ENCODE data around the gene AFG3L2. TPM values are rescaled to one million over a fixed set of nuclear protein-coding genes. Genes with fewer than 3 reads are reported as not detected.

AFG3L2 gene
- polyA plus RNA-seq, 3 donors from 2014 or later: 22.1 to 28.5 (median 27.8) TPM

DNA sequence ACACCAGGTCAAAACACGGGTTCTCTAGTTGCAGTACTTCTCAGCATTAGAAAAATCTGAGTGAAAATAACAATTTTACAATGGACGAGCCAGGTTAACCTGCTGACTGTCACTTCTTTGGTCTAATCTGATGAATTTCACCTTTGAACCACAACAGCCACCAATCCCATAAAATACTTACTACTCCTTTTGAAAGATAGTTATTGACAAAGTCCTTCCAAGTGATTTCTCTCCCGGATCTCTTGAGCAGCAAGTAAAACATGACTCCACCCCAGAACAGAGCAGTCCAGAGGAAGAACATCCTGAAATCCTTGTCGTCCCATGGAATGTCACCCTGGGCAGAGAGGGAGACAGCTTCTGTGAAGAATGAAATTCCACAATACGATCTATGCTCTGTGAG, 10.2 kb downstream of the AFG3L2 start:
- H3K4me1 Mint-ChIP-seq: peaks cover 5 to 8% of the 10 kb centered on the region in 2 donors
- peaks cover 7 to 17% (median 12%) of the 10 kb centered on the region in 3 donors for H3K36me3 Mint-ChIP-seq
- H3K27ac Mint-ChIP-seq: peak overlapping the region in 1 of 6 donors; percentile 37
- no peak for DNase-seq
- no peaks in the 10 kb centered on the region for H3K9me3 Mint-ChIP-seq
- H3K27me3 Mint-ChIP-seq (ENCODE audit: low read depth in 3 of 3): peaks cover 0 to 3% (median 0%) of the 10 kb centered on the region in 3 donors
- no peak overlapping the region for H3K4me3 Mint-ChIP-seq

DNA sequence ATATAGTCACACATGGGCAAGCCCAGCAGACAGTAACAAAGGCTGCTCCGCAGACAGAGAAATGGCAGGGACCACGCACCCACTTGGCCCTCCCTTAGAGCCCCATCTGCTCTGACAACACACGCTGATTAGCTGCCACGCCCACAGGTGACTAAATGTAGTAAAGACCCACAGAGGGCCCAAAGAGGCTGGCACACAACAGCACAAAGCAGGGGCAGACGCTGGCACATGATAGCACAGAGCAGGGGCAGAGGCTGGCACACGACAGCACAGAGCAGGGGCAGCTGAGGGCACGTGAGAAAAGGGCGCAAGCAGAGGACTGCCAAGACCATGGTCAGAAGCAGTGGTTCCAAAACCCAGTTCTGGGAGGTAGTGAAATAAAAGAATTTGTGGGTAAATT, 10.6 kb downstream of the AFG3L2 start:
- Mint-ChIP-seq H3K27me3 (ENCODE audit: low read depth in 3 of 3) (peaks cover 0 to 3% (median 0%) of the 10 kb centered on the region in 3 donors), H3K4me1 (peaks cover 3 to 4% of the 10 kb centered on the region in 2 donors), H3K4me3 (no peak overlapping the region), H3K27ac (no peak overlapping the region), H3K9me3 (no peaks in the 10 kb centered on the region), H3K36me3 (peaks cover 7 to 21% (median 12%) of the 10 kb centered on the region in 3 donors)
- DNase-seq: no peak

DNA sequence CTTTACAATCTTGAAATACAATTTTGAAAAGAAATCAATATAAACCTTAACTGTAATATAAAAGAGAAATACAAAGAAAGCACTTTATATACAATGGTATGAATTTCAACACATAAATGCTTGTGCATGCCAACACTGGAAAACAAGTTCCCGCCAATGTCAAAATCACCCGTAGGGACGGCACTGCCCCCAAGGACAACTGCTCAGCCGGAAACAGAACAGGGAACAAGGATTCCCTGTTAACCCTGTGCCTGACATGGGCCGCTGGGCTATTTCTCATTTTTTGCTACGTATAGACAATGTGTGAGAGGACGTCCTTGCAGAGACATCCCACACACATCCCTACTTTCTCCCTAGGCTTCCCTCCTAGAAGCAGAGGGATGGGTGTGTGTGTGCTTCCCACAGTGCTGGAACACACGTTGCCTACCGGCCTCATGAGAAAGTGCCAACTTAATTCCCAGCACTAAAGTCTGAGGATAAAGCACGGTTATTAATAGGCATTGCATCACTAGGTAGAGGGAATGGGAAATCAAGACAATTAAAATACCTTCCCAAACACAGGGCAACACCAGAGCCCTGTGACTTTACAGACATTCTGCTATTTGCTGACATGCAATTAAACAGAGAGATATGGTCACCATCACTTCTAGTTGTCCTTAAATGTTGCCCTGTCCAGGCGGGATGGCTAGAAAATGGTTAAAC, 14.4 kb downstream of the AFG3L2 start:
- peaks cover 17 to 39% (median 17%) of the 10 kb centered on the region in 3 donors for H3K36me3 Mint-ChIP-seq
- no peak overlapping the region for H3K27ac Mint-ChIP-seq

DNA sequence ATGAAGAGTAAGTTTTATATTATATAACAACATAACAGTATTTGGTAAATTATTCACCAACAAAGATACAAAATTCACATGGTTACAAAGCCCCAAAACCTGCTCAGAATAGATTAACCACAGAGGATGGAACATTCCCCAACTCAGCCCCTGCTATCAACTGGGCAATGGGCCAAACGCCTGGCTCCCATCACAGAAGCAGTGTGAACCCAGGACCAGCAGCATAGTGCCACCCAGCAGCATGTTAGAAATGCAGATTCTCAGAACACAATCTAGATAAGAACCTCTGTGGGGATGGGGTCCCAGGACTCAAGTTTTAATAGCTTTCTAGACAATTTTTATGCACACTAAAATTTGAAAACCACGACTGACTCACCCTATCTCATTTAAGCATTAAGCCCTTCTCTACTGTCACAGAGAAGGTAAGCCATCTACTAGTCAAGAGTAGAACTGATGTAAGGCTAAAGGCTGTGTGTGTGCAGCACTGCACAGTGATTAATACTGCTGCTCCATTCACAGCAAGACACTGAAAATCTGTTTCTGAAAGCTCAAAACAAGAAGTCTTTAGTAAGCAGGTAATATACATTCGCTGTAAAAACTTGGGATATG, 15.2 kb downstream of the AFG3L2 start:
- Mint-ChIP-seq H3K36me3 (peaks cover 16 to 38% (median 17%) of the 10 kb centered on the region in 3 donors), H3K27ac (no peak overlapping the region), H3K9me3 (no peaks in the 10 kb centered on the region), H3K4me3 (no peak overlapping the region), H3K27me3 (ENCODE audit: low read depth in 3 of 3) (peaks cover 0 to 3% (median 0%) of the 10 kb centered on the region in 3 donors), H3K4me1 (no peaks in the 10 kb centered on the region)
- no peak for DNase-seq

More for the DNA sequence above, 14.4 kb downstream of the AFG3L2 start:
- Mint-ChIP-seq H3K4me3 (no peak overlapping the region), H3K27me3 (ENCODE audit: low read depth in 3 of 3) (peaks cover 0 to 3% (median 0%) of the 10 kb centered on the region in 3 donors), H3K4me1 (no peaks in the 10 kb centered on the region), H3K9me3 (no peaks in the 10 kb centered on the region)
- DNase-seq: no peak

DNA sequence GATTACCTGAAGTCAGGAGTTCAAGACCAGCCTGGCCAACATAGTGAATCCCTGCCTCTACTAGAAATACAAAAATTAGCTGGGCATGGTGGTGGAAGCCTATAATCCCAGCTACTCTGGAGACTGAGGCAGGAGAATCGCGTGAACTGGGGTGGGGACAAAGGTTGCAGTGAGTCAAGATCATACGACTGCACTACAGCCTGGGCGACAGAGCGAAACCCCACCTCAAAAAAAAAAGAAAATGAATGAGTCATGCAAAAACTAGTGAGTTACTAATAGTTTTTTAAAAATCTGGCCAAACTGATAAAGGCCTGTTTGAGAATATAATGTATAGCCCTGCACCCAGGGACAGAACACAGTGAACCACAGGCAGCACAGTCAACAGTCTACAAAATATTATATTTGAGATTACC, 17.5 kb downstream of the AFG3L2 start:
- Mint-ChIP-seq H3K27ac (no peak overlapping the region), H3K9me3 (no peaks in the 10 kb centered on the region), H3K36me3 (peaks cover 16 to 49% (median 21%) of the 10 kb centered on the region in 3 donors), H3K4me1 (no peaks in the 10 kb centered on the region), H3K27me3 (ENCODE audit: low read depth in 3 of 3) (peaks cover 0 to 3% (median 0%) of the 10 kb centered on the region in 3 donors), H3K4me3 (no peak overlapping the region)
- DNase-seq: no peak

DNA sequence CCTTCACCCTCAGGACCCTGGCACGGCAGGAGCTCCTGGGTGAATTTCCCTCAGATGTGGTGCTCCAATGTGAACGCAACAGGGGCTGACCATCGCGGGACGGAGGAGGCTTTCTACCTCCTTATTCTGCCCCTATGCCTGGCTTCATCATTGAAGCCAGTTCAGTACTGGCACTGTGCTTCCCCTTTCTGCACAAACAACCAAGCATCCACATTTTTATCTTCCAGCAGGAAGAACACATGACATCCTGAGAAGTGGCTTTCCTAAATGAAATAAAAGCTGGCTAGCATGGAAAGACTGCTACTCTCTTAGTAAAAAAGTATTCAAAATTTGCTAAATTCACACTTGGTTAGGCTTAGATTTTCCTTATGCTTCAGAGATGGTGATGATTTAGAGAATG, 24.8 kb downstream of the AFG3L2 start:
- Mint-ChIP-seq H3K9me3 (no peaks in the 10 kb centered on the region), H3K36me3 (peaks cover 30 to 58% (median 38%) of the 10 kb centered on the region in 3 donors)

DNA sequence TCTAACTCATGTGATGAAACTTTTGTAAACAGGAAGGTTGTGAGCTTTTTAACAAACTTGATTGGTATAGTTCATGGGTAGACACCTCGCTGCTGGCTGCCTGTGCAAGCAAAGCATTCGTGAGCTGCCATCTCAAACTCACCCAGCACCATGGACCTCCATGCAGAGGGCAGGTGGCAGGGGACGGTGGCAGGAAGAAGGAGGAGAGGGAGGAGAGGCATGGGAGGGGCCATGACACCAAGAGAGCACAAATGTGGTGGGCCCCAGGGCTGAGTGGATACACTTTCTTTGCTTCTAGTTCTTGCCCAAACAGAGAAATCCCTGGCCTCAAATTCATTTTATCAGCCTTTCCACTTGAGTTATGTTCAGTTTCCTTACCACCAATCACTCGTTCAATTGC, 29.1 kb downstream of the AFG3L2 start:
- no peak overlapping the region for H3K4me3 Mint-ChIP-seq
- peaks cover 35 to 57% (median 37%) of the 10 kb centered on the region in 3 donors for H3K36me3 Mint-ChIP-seq
- no peaks in the 10 kb centered on the region for H3K9me3 Mint-ChIP-seq
- H3K27ac Mint-ChIP-seq: no peak overlapping the region
- H3K4me1 Mint-ChIP-seq: no peaks in the 10 kb centered on the region
- H3K27me3 Mint-ChIP-seq (ENCODE audit: low read depth in 3 of 3): peaks cover 0 to 2% (median 0%) of the 10 kb centered on the region in 3 donors
- DNase-seq: no peak

More for the DNA sequence above, 24.8 kb downstream of the AFG3L2 start:
- no peak for DNase-seq
- H3K27me3 Mint-ChIP-seq (ENCODE audit: low read depth in 3 of 3): no peaks in the 10 kb centered on the region
- H3K27ac Mint-ChIP-seq: no peak overlapping the region
- H3K4me3 Mint-ChIP-seq: no peak overlapping the region
- no peaks in the 10 kb centered on the region for H3K4me1 Mint-ChIP-seq

DNA sequence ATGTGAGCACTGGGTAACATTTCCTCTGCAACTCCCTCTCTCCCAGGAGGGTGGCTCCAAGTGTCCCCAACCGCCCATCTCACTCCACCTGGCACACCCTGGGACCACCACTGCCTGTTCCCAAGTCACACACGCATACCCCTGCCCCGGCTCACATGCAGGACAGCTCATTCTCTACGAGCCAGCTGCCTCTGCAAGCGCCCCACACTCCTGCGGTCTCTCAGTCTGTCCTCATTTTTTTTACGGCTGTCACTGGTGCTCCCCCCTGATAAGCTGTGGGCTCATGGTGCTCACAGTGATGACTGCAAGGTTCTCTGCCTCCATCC, 30.8 kb downstream of the AFG3L2 start:
- Mint-ChIP-seq H3K4me3 (no peak overlapping the region), H3K9me3 (no peaks in the 10 kb centered on the region), H3K36me3 (peaks cover 34 to 63% (median 38%) of the 10 kb centered on the region in 3 donors), H3K27ac (peak overlapping the region in 2 of 6 donors; percentile 24 to 42), H3K27me3 (ENCODE audit: low read depth in 3 of 3) (peaks cover 0 to 2% (median 0%) of the 10 kb centered on the region in 3 donors), H3K4me1 (no peaks in the 10 kb centered on the region)
- no peak for DNase-seq

DNA sequence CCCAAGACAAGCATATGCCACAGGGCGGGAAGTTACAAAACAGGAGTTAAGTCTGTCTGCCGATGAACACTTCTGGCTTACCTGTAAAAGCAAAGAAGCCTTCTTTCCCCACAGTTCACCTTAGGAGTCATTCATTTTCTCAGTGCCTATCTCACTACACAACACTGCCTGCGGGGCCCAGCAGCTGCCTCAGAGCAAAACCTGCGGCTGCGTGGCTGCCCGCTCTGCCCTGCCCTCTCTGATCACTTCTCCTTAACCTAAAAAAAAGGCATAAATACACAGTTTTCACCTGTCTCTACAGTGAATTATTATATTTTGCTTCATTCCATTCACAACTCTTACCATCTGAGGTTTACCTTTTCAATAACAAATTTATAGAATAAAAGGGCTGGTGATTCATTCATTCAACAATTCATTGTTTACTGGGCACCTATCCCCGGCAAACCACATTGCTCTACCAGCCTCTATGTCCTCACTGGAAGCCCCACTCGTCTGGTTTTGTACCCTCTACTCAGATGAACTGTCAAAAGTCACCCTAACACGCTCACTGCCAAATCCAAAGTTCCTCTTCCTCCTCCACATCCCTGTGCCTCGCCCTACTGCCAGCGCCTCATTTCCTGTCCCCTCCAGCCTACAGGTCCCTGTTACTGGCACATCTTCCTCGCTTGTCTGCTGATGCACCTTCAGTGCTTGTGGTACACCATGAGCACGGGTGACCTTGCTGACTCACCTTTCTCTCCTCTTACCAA, 31.4 kb downstream of the AFG3L2 start:
- no peaks in the 10 kb centered on the region for H3K4me1 Mint-ChIP-seq
- peaks cover 30 to 59% (median 34%) of the 10 kb centered on the region in 3 donors for H3K36me3 Mint-ChIP-seq
- no peak for DNase-seq
- H3K9me3 Mint-ChIP-seq: no peaks in the 10 kb centered on the region
- H3K27ac Mint-ChIP-seq: no peak overlapping the region
- peak overlapping the region in 1 of 5 donors; percentile 55 for H3K4me3 Mint-ChIP-seq
- peaks cover 0 to 2% (median 0%) of the 10 kb centered on the region in 3 donors for H3K27me3 Mint-ChIP-seq (ENCODE audit: low read depth in 3 of 3)

DNA sequence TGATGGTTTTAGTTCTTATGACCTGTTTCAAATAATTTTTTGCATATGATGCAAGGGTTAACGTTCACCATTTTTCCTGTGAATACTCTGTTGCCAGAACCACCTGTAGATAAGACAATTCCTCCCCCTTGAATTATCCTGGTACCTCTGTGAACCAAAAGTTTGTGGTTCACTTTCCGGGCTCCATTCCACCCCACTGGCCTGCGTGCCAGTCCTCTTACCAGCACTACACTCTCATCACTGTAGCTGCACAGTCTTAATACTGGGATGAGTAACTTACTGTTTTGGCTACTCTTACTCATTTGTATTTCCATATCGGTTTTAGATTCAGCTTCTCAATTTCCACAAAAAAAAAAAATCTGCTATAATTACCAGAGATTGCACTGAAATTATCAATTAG, 34.4 kb downstream of the AFG3L2 start:
- no peak overlapping the region for H3K4me3 Mint-ChIP-seq
- peaks cover 27 to 58% (median 28%) of the 10 kb centered on the region in 3 donors for H3K36me3 Mint-ChIP-seq
- no peak for DNase-seq
- no peak overlapping the region for H3K27ac Mint-ChIP-seq
- no peaks in the 10 kb centered on the region for H3K4me1 Mint-ChIP-seq
- H3K9me3 Mint-ChIP-seq: no peaks in the 10 kb centered on the region
- H3K27me3 Mint-ChIP-seq (ENCODE audit: low read depth in 3 of 3): peaks cover 0 to 2% (median 0%) of the 10 kb centered on the region in 3 donors

DNA sequence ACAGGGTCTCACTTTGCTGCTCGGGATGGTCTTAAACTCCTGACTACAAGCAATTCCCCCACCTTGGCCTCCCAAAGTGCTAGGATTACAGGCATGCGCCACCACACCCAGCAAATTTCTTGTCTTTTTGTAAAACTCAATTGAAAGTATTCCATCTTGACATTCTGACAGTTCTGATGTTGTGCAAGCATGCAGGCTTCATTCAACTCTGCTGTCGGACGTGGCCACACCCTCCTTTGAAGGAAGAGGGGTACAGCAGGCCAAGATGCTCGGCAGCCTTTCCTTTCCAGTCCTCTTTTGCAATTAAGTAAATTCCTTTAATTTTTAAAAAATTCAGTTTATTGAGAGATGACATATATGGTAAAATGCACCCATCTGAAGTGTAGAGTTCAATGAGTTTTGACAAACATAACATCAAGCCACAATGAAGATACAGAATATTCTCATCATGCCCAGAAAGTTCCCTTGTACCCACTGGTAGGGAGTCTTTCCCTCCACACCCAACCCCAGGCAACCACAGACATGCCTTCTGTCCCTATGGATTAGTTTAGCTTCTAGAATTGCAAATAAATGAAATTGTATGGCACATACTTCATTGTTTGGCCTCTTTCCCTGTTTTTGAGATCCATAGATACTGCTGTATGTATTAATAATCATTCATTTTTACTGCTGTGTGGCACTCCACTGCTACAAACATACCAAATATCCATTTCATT, 35.9 kb downstream of the AFG3L2 start:
- no peak for DNase-seq
- no peaks in the 10 kb centered on the region for H3K4me1 Mint-ChIP-seq
- no peak overlapping the region for H3K4me3 Mint-ChIP-seq
- H3K9me3 Mint-ChIP-seq: no peaks in the 10 kb centered on the region
- H3K36me3 Mint-ChIP-seq: peaks cover 23 to 60% (median 31%) of the 10 kb centered on the region in 3 donors
- H3K27me3 Mint-ChIP-seq (ENCODE audit: low read depth in 3 of 3): peaks cover 0 to 2% (median 0%) of the 10 kb centered on the region in 3 donors
- H3K27ac Mint-ChIP-seq: no peak overlapping the region

DNA sequence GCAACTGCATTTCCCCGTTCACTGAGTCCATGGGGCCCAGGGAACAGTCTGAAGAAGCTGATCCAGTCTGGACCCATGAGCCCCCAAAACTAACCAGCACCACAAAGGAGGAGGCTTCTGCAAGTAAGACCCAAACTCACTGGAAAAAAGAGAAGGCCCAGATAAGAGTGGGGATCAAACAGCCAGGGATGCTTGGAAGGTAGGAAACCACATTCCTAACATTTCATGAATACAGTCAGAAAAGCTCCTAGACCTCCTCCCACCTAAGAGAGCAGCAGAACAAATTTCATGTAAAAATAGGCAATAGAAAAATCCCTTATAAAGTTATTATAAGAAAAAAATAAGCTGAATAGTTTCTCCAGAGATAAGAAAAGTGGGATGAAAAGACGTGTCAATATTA, 38.6 kb downstream of the AFG3L2 start:
- peaks cover 0 to 2% (median 0%) of the 10 kb centered on the region in 3 donors for H3K27me3 Mint-ChIP-seq (ENCODE audit: low read depth in 3 of 3)
- no peak overlapping the region for H3K27ac Mint-ChIP-seq
- H3K36me3 Mint-ChIP-seq: peaks cover 22 to 64% (median 31%) of the 10 kb centered on the region in 3 donors
- H3K4me1 Mint-ChIP-seq: no peaks in the 10 kb centered on the region
- no peak for DNase-seq
- H3K9me3 Mint-ChIP-seq: no peaks in the 10 kb centered on the region
- H3K4me3 Mint-ChIP-seq: no peak overlapping the region

DNA sequence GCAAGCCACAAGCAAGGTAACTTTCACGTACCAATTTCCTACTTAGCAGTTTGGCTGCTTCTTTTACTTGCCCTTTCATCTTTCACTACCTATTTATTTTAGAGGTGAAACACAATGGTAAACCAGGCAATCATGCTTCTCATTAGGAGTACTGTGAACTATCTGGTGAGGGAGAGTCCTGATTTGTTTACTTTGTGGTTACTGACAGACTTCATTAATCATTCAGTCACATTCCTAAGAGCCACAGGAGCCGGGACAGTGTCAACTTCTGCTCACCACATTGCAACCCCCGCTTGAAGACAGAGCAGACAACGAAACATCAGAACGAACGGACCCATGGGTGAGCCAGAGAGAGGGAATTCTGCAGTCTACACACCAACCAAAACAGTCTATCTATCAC, 40.1 kb downstream of the AFG3L2 start:
- H3K4me3 Mint-ChIP-seq: no peak overlapping the region
- peaks cover 14 to 52% (median 26%) of the 10 kb centered on the region in 3 donors for H3K36me3 Mint-ChIP-seq
- H3K4me1 Mint-ChIP-seq: no peaks in the 10 kb centered on the region
- H3K27ac Mint-ChIP-seq: no peak overlapping the region
- DNase-seq: no peak
- H3K9me3 Mint-ChIP-seq: no peaks in the 10 kb centered on the region
- H3K27me3 Mint-ChIP-seq (ENCODE audit: low read depth in 3 of 3): peaks cover 0 to 2% (median 0%) of the 10 kb centered on the region in 3 donors
